Hematopoietic multipotent progenitor cell (in vitro differentiated cells): Measurements from ENCODE around the gene RNU1-1. TPM values are rescaled to one million over a fixed set of nuclear protein-coding genes. Genes with fewer than 3 reads are reported as not detected.
"Not testable (repeated sequence)": the region's sequence is repeated elsewhere in the genome, so short reads cannot be mapped to it uniquely, and the experiment has no call there.

Source experiments
- DNase-seq, 3 donors: peaks; one replicate each; pipeline ENCODE4 v3.0.0-alpha.2; 2011 to 2015; ENCODE audit warnings: low read depth in 2 of 3, low spot score in 2 of 3
- total RNA-seq: library from RNA; depleted of rRNA; stranded (reverse); fragments of >200 nt; gene quantifications from one replicate; pipeline ENCODE4 v1.2.3, GENCODE V29; 2012

Gene RNU1-1
- under 0.01 TPM for total RNA-seq

DNA sequence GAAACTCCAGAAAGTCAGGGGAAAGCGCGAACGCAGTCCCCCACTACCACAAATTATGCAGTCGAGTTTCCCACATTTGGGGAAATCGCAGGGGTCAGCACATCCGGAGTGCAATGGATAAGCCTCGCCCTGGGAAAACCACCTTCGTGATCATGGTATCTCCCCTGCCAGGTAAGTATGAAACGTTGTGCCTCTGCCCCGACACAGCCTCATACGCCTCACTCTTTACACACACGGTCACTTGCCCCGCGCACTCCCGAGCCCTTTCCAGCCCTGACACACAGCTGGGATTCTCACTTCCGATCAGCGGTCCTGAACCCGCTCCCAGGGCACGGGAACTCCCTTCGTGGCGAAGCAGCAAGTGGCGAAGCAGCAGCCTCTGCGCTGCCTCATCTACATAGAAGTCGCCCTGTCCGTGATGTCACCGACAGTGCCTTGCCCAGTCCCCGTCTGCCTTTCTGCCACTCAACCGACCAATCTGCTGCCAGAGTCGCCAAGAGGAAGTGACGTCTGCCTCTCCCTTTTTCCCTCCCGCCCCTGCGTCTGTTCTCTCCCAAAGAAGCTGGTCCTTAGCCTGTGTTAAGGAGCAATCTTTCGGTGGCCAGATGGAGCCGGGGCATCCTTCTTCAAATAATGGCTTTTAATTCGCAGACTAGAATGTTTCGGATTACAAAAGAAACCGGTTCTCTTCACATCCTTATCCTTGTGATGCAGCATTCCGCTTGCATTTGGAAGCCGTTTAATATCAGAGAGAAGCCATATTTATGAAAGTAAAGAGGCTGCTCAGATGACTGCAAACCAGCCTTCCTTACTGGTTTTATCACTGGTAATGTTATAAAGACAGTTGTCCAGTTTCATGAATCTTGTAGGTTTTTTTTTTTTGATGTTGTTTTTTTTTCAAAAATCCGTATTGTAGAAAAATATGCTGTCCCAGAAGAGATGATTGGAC is at the start of gene RNU1-1:
Gene RNU1-1, minus strand, starts transcription at position 179 of the 949 bp plus-strand sequence.
- peak; percentile 68 to 83 (median 81) for DNase-seq

DNA sequence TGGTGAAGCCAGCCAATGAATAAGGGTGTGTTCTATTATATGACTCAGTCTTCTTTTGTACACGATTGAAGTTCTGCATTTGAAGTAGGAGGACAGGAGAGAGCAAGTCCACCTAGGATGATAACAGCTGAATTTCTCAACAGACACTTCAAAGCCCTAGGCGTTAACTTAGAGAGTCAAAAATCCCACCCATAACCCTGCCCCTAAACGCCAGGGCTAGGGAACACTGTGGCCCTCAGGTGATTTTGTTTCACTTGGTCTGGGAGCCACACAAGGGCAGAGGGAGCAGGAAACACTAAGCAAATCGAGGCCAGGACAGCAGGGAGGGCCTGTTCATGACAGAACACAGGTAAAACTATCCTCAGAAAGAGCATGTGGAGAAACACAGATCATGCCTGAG is 47.0 kb upstream of the RNU1-1 start:
- DNase-seq, result not testable (repeated sequence)

GRCh38 chr1:16560498-16560897 is 46.4 kb upstream of the RNU1-1 start:
- DNase-seq, result not testable (repeated sequence)

DNA sequence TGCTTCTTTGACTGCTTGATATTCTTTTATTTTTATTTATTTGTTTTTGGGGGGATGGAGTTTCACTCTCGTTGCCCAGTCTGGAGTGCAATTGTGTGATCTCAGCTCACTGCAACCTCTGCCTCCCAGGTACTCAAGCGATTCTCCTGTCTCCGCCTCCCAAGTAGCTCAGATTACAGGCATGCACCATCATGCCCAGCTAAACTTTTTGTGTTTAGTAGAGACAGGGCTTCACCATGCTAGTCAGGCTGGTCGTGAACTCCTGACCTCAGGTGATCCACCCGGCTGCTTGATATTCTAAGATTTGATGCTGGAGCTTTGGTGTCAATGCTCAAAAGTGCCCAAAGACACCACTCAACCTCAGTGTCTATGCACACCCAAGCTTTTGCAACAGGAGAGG is 45.6 kb upstream of the RNU1-1 start:
- DNase-seq, result not testable (repeated sequence)

DNA sequence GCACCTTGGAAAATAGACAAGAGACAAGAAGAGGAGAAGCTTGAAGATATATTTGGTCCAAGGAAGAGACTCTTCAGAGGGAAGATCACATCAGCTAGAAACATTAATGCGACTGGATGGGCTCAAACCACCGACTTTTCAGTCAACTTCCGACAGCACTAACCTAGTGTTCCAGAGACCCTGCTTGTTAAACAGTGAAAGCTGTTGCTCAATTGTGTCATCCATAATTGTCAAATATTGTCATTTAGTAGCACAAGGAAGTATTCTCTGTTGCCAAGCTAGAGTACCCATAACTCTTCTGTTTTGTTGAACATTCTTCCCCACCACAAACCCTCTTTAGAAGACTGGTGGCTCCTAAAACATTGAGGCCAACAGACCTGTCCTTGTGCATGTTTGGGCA is 42.9 kb upstream of the RNU1-1 start:
- DNase-seq, result not testable (repeated sequence)

DNA sequence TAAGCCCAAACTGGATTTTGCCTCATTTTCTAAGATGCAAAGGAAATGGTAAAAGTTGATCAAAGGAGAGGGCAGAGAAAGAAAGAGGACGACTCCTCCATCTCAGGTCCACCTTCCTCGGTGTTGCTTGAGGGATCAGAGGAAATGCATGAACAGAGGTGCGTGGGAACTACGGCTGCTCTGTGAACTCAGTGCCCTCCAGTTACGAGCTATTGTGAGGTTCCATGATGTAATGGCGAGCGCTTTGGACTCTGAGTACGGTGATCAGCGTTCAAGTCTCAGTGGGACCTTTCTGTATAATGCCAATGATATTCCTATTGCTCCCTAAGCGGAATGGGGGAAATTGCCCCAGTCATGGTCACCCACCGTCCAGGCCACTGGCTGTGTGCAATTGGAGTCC is 39.2 kb upstream of the RNU1-1 start:
- DNase-seq, result not testable (repeated sequence)

GRCh38 chr1:16550212-16550918 is 36.3 kb upstream of the RNU1-1 start:
- DNase-seq, result not testable (repeated sequence)

- not testable (repeated sequence) for DNase-seq
Measured at GRCh38 chr1:16549545-16549944, 35.5 kb upstream of the RNU1-1 start.

- not testable (repeated sequence) for DNase-seq
Measured at GRCh38 chr1:16547502-16548241, 33.6 kb upstream of the RNU1-1 start.

GRCh38 chr1:16545682-16546095 is 31.6 kb upstream of the RNU1-1 start:
- DNase-seq, result not testable (repeated sequence)

DNA sequence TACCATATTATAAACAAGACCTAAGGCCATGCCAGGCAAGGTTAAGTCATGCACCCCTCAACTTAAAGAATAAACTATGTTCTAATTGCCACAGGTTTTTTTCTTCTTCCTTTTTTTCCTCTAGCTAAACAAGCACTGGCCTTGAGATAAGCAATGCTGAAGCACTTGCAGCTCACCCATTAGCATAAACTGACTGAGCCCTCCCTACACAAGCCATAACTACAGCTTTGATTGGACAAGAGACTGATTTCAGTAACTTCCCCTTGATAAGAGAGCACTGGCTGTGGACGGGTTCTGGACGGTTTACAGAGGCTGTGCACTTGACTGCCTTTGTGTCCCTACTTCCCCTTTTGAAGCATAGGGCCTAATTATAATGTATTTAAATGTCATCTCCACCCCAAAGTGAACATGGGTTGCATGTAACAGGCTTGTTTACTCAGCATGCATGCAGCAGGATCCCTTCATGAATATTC is 26.4 kb upstream of the RNU1-1 start:
- DNase-seq, result peak in 2 of 3 donors; percentile 68 to 73

DNA sequence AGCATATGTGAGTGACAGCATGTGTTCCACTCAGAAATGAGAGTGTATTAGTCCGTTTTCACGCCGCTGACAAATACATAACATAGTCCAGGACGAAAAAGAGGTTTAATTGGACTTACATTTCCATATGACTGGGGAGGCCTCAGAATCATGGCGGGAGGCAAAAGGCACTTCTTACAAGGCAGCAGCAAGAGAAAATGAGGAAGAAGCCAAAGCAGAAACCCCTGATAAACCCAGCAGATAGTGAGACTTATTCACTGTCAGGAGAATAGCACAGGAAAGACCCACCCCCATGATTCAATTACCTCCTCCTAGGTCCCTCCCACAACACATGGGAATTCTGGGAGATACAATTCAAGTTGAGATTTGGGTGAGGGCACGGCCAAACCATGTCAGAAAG is 23.4 kb upstream of the RNU1-1 start:
- DNase-seq, result not testable (repeated sequence)

DNA sequence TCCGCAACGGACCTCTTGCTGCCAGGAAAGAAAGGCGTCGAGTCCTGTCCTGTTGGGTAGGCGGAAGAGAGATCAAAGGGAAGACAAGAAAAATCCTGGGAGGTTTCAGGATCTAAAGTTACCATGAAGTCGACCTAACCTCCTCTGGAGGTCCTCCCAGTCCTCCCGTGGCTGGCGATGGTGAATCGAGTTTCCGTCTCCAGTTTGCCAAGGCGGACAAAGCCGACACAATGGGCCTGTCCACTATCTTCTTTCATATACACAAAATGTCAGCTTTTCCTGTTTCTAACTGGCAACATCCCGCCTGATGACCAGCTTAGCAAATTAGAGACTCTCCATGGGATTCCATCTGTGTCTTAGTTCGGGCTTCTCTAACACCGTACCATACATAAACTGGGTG is 22.7 kb upstream of the RNU1-1 start:
- DNase-seq, result not testable (repeated sequence)

GRCh38 chr1:16535898-16536297 is 21.8 kb upstream of the RNU1-1 start:
- DNase-seq, result not testable (repeated sequence)

DNA sequence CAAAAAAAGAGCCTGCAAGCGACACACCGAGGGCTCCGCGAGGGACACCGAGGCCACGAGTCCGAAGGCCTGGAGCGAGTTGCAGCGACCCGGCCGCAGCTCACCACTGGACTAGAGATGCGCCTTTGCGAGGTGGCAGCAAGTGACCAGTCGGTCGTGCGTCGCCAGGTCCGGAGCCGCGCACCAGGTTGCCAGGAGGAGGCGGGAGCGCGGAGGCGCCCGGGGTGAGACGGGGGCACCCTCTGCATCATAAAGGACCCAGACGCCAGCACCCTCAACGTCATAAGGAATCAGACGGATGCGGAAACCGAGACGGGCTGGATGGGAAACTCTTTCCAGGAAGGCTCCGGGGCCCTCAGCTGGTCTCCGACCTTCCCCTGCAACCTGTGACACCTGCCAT is 21.4 kb upstream of the RNU1-1 start:
- DNase-seq, result not testable (repeated sequence)

DNA sequence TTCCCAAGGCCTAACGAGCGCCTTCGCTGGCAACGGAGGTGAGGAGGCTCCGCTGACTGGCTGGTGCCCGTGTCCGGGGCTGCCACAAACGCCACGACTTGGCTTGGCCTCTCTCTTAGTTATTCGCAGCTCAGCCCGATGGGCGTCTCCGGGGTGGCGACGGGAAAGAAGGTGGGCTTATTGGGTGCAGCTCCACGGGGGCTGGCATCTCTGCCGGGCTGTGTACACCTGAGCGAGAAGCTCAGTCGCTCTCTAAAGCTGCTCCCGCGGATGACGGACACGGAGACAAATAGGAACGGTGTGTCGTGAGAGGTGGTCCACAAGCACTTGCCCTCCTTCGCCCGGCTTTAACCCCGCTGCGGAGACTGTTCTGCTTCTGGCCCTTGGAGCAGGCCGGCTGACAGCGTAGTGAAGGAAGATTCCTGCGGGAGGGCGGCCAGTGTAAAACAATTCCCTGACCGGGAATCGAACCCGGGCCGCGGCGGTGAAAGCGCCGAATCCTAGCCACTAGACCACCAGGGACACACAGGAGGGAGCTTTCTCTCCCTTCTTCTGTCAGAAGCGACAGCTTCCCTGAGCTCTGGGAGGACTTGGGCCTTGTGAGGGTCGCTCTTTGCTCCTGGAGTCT is 20.9 kb upstream of the RNU1-1 start:
- peak in 1 of 3 donors; percentile 19 for DNase-seq

GRCh38 chr1:16534239-16534828 is 20.2 kb upstream of the RNU1-1 start:
- not testable (repeated sequence) for DNase-seq

DNA sequence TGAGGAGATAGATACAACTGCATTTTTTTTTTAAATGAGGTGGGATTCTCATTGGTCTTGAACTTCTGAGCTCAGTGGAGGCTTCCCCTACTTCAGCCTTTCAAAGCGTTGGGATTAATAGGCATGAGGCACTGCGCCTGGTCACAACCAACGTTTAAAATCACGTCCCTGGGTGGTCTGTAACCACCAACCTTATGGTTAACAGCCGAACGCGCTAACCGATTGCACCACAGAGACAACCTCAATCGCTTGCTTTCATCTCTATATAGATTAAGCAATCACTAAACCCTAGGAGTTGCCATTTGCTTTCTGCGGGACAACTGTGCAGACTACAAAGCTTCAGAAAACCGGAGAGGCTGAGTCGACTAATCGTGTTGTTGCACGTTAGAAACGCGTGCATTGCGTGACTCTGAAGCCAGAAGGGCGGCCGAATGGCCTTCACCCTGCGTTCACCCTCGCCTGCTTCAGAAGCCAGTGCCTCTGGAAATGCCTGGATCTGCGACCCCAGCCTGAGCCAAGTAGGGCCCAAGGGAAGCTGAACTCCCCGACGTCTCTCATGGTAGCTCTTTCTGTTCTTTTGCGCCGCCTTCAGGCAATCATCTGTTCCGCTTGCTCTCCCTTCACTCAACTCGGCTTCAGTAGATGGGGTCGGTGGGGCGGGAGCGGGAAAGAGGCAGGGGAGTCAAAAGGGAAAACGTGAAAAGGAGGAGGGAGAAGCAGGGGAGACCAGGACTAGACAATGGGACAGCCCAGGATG is 18.3 kb upstream of the RNU1-1 start:
- DNase-seq, result not testable (repeated sequence)

DNA sequence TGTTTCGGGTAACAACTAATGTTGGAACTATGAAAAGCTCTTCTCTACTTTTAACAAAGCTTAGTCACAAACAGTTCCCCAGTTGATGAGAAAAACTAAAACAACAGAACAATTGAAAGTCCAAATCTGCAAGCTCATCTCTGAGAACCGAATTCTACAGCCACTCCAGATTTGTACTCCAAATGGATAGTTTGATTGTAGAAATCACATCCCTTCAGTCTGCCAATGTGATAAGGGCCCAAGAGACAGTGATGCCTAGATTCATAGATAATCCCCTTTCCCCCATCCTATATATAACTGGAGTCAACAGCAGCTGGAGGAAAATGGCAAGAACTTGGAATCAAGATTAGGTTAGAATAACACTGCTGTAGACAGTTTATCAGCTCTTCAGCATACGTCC is 14.3 kb upstream of the RNU1-1 start:
- not testable (repeated sequence) for DNase-seq
